ENCODE results near the gene TTC1. TPM values are rescaled to one million over a fixed set of nuclear protein-coding genes. Genes with fewer than 3 reads are reported as not detected.
A peak's percentile ranks its signal among the peaks of the same experiment; 100 is the strongest.
"Not testable (repeated sequence)": the region's sequence is repeated elsewhere in the genome, so short reads cannot be mapped to it uniquely, and the experiment has no call there.

The TTC1 gene
- total and polyA plus RNA-seq, 11 donors, result 58.9 to 115 (median 83.6) TPM

DNA sequence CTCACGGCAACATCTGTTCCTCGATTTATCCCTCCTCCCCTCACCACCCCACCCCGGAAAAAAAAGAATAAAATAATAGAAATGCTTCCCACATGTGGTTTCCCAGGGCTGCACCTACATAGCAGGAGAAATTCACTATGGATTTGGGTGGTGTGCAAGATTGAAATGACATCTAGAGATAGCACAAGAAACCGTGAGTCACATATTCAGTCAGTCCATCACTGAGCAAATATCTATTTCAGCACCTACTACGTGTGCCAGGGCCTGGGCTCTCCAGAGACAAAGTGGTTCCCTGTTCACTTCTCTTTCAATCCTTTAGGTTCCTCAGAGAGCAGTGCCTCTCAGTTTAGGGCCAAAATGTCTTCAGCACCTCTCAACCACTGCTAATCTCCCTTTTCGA, 45.0 kb upstream of the TTC1 start:
- no peaks in the 10 kb centered on the region for H3K9me3 ChIP-seq
- peaks cover 0 to 4% (median 0%) of the 10 kb centered on the region in 12 donors for H3K4me1 ChIP-seq
- H3K36me3 ChIP-seq, result no peaks in the 10 kb centered on the region
- peak in 2 of 4 donors; percentile 47 to 55 for ATAC-seq
- H3K27ac ChIP-seq, result no peak overlapping the region
- H3K27me3 ChIP-seq, result peaks cover 0 to 13% (median 0%) of the 10 kb centered on the region in 9 donors
- intact Hi-C loops (cut with DNase I), result loop anchor here in 4 of 10 donors (10.0 kb wide), 2 partner anchors 449 to 519 kb away; no protein-coding TSS in a partner anchor
- WGBS, 4 donors, result 74 to 82% (median 77%) methylated on average over 6 of the region's 6 CpGs
- no peak overlapping the region for H3K4me3 ChIP-seq
- no peak for TF ChIP-seq POLR2A (IDR thresholded peaks at IDR 0.05)
- TF ChIP-seq, protein P1, sequence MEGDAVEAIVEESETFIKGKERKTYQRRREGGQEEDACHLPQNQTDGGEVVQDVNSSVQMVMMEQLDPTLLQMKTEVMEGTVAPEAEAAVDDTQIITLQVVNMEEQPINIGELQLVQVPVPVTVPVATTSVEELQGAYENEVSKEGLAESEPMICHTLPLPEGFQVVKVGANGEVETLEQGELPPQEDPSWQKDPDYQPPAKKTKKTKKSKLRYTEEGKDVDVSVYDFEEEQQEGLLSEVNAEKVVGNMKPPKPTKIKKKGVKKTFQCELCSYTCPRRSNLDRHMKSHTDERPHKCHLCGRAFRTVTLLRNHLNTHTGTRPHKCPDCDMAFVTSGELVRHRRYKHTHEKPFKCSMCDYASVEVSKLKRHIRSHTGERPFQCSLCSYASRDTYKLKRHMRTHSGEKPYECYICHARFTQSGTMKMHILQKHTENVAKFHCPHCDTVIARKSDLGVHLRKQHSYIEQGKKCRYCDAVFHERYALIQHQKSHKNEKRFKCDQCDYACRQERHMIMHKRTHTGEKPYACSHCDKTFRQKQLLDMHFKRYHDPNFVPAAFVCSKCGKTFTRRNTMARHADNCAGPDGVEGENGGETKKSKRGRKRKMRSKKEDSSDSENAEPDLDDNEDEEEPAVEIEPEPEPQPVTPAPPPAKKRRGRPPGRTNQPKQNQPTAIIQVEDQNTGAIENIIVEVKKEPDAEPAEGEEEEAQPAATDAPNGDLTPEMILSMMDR (IDR thresholded peaks at IDR 0.05), result no peak
- no peak for DNase-seq

DNA sequence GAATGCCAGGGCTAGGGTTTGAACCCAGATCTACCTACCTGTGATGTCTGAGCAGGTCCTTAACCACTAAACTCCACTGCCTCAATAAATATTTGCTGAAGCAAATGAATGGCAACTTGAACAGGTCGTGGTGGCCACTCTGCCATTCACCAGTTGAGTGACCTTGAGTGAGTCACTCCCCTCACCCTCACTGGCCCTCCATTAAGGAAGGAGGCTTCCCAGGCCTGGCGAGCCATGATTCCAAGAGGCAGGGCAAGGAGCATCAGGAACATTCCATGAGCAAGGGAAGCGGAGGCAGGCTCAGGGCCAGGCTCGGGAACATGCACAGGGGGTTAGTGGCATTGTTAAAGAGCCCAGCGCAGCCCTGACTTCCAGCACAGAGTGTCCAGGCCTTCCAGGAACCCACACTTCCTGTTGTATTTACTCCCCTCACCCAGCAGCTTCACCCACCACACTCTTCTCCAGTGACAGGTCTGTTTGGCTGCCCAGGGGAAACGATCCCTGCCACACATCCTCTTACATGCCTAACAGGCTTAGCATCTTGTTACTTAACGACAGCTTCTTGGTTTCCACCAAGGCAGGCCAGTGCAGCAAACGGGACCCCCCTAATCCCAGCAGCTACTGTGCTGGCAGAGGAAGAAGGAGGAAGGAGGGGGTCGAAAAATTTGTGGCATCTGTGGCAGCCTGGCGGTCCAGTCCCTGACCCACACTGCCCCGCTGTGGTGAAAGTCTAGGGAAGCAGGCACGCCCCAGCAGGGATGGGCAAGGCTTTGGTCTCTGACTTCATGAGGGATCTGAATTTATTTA, 43.7 kb upstream of the TTC1 start:
- ATAC-seq (peak; percentile 69 to 85 (median 77)), DNase-seq (peak in 4 of 5 donors; percentile 35 to 65 (median 54))
- Histone ChIP-seq H3K27me3 (peaks cover 0 to 24% (median 2%) of the 10 kb centered on the region in 9 donors), H3K4me1 (peaks cover 0 to 4% (median 0%) of the 10 kb centered on the region in 12 donors), H3K36me3 (no peaks in the 10 kb centered on the region), H3K4me3 (no peak overlapping the region), H3K27ac (no peak overlapping the region), H3K9me3 (no peaks in the 10 kb centered on the region)
- intact Hi-C loops (cut with DNase I), result loop anchor here in 8 of 10 donors (1.0 to 10.0 kb wide), 6 partner anchors 45 to 523 kb away; no protein-coding TSS in a partner anchor
- TF ChIP-seq, protein P1 (IDR thresholded peaks at IDR 0.05), result peak; percentile 38 to 79 (median 63)
- no peak for TF ChIP-seq POLR2A (IDR thresholded peaks at IDR 0.05)
- WGBS, 4 donors, result 34 to 49% (median 36%) methylated on average over 12 of the region's 12 CpGs

DNA sequence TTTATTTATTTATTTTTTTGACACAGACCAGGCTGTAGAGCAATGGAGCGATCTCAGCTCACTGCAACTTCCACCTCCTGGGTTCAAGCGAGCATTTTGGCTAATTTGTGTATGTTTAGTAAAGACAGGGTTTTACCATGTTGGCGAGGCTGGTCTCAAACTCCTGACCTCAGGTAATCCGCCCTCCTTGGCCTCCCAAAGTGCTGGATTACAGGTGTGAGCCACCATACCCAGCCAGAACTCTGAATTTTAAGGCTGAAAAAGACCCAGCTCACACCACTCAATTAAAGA, 43.2 kb upstream of the TTC1 start:
- WGBS, 4 donors, result 63 to 68% (median 64%) methylated on average over 4 of the region's 4 CpGs
- peaks cover 0 to 25% (median 4%) of the 10 kb centered on the region in 9 donors for H3K27me3 ChIP-seq
- H3K36me3 ChIP-seq, H3K4me3 ChIP-seq, DNase-seq, H3K27ac ChIP-seq, H3K9me3 ChIP-seq, ATAC-seq, H3K4me1 ChIP-seq: not testable (repeated sequence)
- TF ChIP-seq, protein P1 (IDR thresholded peaks at IDR 0.05), result peak in 3 of 12 donors; percentile 1 to 6 (median 5)
- intact Hi-C loops (cut with DNase I), result loop anchor here in 8 of 10 donors (1.0 to 10.0 kb wide), 6 partner anchors 45 to 523 kb away; no protein-coding TSS in a partner anchor

DNA sequence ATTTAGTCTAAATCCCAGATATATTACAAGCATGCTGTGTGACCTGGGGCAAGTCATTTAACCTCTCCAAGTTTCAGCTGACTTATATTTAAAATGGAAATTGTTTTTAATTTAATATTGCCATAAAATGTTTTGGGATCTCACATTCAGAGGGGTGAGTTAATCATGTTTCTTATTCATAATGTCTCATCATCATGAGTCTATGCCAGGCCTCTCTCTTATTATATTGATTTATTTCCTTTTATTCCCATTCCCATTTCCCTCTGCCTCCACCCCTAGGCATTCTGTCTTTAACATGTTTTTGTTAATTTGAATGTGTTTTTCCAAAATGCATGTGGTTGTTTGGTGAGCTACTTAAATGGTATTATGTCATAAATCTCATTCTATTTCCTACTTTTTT, 39.0 kb upstream of the TTC1 start:
- Histone ChIP-seq H3K36me3 (no peaks in the 10 kb centered on the region), H3K4me1 (peaks cover 0 to 10% (median under 1%) of the 10 kb centered on the region in 12 donors), H3K9me3 (no peaks in the 10 kb centered on the region), H3K27me3 (peaks cover 0 to 50% (median 23%) of the 10 kb centered on the region in 9 donors), H3K27ac (no peak overlapping the region), H3K4me3 (no peak overlapping the region)
- no peak for DNase-seq
- intact Hi-C loops (cut with DNase I), result loop anchor here in 8 of 10 donors (5.0 to 10.0 kb wide), 6 partner anchors 453 to 635 kb away; partner anchors contain the start of gene IL12B (in 1 of the 8)
- ATAC-seq, result no peak
- TF ChIP-seq, protein P1 (IDR thresholded peaks at IDR 0.05), result no peak
- no peak for TF ChIP-seq POLR2A (IDR thresholded peaks at IDR 0.05)

Measured in heart left ventricle (tissue), 16 donors.